HCT116 (cell line): ENCODE results near the gene PYY.

Experiments used
- EZH2 ChIP-seq: fragments of 200-600 bp; sonication (generic); IDR thresholded peaks from 2 replicates; pipeline ENCODE4 v1.6.1; 2017; ENCODE audit warnings: antibody characterized with exemption, mixed run types
- FOSL1 ChIP-seq: IDR thresholded peaks from 2 replicates; pipeline ENCODE4 v1.6.1; 2012; ENCODE audit warnings: low read depth
- MAX ChIP-seq: IDR thresholded peaks from 2 replicates; pipeline ENCODE4 v1.6.1; 2012
- POLR2A ChIP-seq: IDR thresholded peaks from 2 replicates; pipeline ENCODE4 v1.7.0; 2011; ENCODE audit warnings: borderline replicate concordance; ENCODE audit not compliant: insufficient read depth, insufficient read length; ENCODE audit errors: extremely low read depth
- POLR2AphosphoS5 ChIP-seq: IDR thresholded peaks from 2 replicates; pipeline ENCODE4 v1.6.1; 2011; ENCODE audit warnings: mild to moderate bottlenecking, low read depth, low read length, moderate library complexity
- REST ChIP-seq: IDR thresholded peaks from 2 replicates; pipeline ENCODE4 v1.6.1; 2012; ENCODE audit warnings: low read depth
- TF ChIP-seq, protein P1 (sequence below), 3 experiments: fragments of 200-600 bp in 1 of 3; sonication (generic) in 1 of 3; IDR thresholded peaks in 2 of 3; conservative IDR thresholded peaks in 1 of 3; 2 replicates each; pipeline ENCODE4 v1.5.1; 2012 to 2017; ENCODE audit warnings: low read depth in 2 of 3, low read length in 2 of 3, antibody characterized with exemption in 1 of 3, borderline replicate concordance in 1 of 3, control low read depth in 1 of 3, mild to moderate bottlenecking in 1 of 3, mixed read lengths in 1 of 3, mixed run types in 1 of 3, moderate library complexity in 1 of 3; ENCODE audit not compliant: insufficient read depth in 1 of 3

- TF ChIP-seq EZH2 (no peak), POLR2AphosphoS5 (no peak), POLR2A (no peak), FOSL1 (no peak), MAX (no peak), REST (no peak)
- TF ChIP-seq, protein P1, sequence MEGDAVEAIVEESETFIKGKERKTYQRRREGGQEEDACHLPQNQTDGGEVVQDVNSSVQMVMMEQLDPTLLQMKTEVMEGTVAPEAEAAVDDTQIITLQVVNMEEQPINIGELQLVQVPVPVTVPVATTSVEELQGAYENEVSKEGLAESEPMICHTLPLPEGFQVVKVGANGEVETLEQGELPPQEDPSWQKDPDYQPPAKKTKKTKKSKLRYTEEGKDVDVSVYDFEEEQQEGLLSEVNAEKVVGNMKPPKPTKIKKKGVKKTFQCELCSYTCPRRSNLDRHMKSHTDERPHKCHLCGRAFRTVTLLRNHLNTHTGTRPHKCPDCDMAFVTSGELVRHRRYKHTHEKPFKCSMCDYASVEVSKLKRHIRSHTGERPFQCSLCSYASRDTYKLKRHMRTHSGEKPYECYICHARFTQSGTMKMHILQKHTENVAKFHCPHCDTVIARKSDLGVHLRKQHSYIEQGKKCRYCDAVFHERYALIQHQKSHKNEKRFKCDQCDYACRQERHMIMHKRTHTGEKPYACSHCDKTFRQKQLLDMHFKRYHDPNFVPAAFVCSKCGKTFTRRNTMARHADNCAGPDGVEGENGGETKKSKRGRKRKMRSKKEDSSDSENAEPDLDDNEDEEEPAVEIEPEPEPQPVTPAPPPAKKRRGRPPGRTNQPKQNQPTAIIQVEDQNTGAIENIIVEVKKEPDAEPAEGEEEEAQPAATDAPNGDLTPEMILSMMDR (IDR thresholded peaks at IDR 0.05 in 2 of 3, conservative IDR thresholded peaks at IDR 0.05 in 1 of 3; ENCODE audit: borderline replicate concordance in 1 of 3, insufficient read depth in 1 of 3, low read depth in 2 of 3, low read length in 2 of 3) = no peak
Measured at GRCh38 chr17:43932923-43933322, 20.8 kb downstream of the PYY start.
